GM21515 (cell line): ENCODE results near the gene VAV2.

Experiments used
- ATAC-seq: cut with Tn5 transposase; IDR thresholded peaks from one replicate; pipeline ENCODE4 v1.9.1; 2021; ENCODE audit not compliant: unreplicated experiment

The VAV2 gene

DNA sequence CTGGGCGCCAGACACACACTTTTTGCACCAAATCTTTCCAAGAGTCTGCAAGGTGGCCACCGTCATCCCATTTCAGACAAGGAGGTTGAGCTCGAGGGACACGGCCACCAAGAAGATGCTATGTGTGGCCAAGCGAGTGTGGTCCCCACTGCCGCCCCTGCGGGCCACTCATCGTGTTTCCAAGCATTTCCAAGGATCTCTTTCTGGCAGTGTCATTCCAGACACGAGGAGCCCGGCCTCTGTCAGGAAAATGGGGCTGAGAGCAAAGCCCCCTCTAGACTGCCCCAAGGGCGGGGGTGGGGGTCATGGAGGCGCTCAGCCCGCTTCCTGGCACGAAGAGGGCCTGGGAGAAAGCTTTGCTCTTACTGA lies 10.6 kb downstream of the VAV2 start:
- ATAC-seq = no peak

DNA sequence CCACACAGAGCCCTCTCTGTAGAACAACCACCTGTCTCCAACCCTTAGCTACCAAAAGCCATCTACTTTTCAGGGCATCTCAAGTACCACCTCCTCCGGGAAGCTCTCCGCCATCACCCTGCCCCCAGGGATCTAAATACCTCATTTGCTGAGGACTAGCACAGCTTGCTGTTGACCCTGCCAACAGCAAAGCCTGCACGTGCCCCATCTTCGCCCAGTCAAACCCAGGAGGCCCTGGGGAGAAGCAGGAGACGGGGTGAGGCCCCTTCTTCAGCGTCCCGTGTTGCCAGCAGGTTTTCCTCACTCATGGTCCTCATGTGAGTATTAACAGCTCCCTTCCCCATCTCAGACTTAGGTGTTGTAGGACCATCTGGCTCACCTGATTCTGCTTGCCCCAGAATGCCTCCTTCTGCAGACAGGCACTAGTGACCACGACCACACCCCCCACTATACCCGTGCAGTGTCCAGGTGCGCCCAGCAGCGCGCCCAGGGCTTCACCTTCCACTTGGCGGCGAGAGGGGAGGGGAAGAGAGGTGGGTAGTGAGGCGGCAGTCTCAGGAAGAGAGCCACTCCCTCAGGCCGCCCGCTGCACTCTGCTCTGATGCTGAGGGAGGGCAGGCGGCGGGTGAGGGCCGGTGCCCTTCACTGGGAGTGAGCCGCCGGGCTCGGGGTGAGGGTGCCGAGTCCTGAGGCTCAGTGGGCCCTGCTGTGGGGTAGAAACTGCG lies 11.1 kb downstream of the VAV2 start:
- ATAC-seq = no peak

DNA sequence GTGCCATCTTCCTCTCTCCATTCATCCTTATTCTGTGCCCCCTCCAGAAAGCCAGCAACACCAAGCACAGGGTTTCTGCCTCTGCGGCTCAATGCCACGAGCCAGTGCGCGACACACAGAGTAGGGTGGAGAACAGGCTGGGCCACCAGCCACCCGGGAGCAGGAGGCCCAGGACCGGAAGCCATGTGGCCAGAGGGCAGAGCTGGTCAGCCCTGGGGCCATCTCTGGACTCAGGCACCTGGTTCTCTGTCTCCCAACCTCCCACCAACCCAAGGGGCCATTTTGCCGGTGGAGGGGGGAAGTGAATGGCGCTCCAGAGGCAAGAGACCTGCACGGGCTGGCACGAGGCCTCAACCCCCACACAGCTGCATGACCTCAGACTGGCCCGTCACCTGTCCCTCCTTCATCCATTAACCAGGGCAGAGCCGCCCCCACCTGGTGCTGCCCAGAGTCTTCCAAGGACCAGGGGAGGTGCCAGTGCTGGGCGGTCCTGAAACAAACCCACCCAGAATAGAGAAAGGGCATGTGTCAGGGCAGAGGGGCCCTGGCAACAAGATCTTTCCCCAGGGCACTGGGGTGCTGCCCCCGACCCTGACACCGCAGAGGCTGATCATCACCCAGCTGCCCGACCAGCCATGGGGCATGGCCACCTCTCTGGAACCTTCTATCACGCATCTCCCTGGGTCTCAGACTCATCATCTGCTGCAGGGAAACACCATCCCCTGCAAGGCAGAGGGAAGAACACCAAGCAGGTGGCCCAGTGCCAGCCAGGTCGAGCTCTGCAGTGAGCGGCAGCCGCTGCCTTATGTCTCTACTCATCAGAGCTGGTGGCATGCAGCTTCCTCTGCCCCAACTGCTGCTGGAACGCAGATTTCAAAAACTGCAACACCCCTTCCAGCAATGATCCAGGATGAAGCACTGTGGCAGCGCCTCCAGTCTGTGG lies 11.9 kb downstream of the VAV2 start:
- ATAC-seq = no peak

DNA sequence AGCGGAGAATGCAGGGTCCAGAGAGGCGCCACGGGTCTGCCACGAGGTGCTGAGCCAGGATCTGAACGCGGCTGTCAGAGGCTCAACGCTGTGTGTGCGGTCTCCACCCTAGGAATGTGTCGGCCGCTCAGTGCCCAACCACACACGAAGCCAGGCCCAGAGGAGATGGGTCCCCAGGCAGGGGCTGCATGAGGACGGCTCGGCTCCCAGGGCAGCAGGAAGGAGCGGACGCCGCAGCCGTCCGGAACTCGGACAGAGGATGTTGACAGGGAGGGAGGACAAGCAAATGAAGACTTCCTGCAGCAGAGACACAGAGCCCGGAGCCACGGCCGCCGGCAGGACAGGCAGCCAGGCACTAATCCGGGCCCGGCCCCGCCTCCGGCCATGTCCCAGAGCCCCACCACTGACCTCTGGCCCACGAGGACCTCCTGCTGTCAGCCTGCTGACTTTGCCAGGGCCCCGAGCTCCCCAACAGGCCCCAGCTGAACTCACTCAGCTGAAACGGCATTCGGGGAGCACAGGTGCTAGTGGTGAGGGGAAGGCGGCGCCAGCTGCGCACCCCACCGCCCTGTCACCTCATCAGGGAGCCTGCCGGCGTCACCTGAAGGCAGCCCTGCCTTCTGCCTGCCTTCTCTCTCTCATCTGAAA lies 12.7 kb downstream of the VAV2 start:
- ATAC-seq = no peak

DNA sequence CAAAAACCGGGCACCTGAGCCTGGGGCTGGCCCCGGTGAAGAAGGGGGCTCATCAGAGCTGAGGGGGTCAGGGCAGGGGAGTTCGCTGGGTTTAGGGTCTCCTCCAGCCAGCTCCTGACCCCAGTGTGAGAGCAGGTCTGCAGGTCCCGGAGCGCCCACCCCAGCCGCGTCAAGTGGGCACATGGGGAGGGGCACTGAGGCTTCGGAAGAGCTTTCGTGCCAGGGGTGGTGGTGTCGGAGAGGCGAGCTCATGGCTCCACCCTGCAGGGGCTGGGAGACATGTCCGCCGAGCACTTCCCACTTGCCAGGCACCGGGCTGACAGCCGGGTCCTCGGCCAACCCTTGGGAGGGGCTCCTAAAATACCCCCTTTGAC lies 13.2 kb downstream of the VAV2 start:
- ATAC-seq = no peak

DNA sequence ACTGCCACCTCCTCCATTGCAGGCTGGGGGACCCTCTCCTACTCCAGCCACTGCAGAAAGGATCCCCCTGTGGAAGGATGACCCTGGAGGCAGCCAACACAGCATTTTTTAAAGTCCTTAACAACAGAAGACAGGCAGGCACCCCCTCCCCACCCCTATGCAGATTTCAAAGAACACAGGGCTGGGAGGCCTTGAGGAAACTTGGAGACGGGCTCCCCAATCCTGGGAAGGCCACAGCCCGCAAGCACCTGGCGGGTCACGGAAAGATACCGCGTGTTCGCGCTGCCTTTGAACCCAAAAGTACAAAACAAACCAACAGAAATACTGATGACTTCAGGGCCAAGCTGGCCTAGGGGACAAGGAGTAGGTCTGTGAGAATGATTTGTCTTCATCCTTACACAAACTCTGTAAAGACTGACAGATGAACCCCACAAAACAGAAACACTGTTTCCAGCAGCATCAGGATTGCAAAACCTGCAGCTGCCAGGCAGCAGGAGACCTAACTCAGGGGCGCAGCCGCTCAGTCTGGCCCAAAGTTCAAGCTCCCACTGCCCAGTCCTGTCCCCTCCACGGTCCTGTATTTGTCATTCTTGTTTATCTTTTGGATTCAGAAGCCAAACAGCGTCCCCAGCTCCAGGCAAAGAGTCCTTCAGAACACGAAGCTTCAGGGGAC lies 13.8 kb downstream of the VAV2 start:
- ATAC-seq = no peak

DNA sequence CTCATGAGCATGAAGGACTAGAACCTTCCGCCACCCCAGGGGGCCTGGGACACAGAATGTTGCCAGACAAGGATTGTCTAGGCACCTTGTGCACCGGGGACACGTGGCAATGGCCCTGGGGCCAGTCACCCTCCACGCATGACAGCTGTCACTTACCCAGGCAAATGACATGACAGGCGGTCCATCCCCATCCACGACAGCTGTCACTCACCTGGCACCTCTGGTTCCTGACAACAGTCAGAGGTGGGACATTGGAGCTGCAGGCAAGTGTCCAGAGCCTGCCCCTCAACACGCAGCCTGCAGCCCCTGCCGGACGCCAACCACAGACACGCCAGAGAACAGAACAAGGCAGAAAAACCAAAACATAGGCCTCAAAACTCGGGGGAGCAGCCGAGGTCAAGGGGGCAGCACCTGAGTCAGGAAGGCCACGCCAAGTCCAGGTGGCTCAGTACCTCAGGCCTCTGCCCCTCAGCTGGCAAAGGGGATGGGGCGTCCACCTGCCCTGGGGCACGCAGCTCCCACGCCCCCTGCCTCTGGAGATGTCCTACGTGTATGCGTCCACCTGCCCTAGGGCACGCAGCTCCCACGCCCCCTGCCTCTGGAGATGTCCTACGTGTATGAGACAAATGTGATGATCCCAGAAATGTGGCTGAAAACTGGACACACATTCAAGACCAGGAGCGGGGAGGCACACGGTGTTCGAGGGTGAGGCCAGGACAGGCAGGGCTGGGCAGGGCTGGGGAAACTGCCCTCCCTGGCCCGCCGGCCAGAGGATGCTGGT lies 14.5 kb downstream of the VAV2 start:
- no peak for ATAC-seq

DNA sequence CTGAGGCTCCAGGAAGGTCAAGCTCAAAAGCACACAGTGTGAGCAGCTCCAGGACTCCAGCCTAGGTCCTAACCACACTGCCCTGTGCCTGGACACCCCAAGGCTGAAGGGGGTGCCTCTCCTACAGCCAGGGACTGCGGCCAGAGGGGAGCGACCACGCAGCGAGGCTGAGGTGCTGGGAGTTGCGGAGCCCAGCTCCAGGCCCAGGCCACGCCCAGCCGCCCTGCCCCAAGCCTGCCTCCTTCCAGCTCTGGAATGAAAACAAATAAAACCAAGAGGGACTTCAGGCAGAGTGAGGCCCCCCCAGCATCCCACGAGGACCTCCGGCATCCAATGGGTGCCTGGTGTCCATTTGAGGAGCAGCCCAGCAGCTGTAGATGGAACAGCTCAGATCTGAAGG lies 15.2 kb downstream of the VAV2 start:
- no peak for ATAC-seq

DNA sequence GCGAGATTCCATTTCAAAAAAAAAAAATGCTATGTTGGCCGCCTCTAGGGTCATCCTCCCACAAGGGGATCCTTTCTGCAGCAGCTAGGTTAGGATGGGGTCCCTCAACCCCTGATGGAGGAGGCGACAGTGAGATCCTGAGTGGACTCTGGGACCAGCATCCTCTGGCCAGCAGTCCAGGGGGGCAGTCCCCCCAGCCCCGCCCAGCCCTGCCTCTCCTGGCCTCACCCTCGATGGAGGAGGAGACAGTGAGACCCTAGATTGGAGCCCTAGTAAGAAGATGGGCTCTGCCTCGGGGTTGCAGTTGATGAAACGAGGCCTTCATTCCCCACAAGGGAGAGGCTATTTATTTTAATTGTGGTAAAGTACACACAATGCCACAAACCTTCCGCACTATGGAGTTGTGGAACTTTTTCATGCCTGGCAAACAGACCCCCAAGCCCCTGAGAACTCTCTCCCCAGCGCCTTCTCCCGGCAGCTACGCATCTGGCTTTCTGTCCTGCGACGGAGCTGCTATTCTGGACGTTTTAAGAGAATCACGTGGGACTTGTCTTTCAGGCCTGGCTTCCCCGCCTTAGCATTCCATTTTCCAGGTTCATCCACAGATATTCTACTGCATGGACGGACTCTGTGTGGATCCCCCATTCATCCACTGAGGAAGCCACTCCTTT lies 15.8 kb downstream of the VAV2 start:
- no peak for ATAC-seq

DNA sequence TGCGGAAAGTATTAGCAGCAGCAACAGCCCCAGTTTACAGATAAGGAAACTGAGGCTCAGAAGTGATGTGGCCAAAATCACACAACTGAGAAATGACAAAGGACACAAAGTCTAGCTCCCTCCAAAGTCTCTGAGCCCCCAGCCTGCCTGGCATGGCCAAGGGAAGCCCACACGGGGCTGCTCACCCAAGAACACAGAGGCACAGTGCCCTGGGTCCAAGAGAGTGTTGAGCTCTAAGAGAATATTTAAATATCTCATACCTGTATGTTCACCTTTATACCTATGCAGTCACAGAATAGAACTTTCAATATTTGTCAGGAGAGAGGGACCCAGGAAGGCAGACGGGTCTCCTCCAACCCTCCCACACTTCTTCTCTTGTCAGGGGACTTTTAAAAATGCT lies 16.6 kb downstream of the VAV2 start:
- ATAC-seq = no peak

DNA sequence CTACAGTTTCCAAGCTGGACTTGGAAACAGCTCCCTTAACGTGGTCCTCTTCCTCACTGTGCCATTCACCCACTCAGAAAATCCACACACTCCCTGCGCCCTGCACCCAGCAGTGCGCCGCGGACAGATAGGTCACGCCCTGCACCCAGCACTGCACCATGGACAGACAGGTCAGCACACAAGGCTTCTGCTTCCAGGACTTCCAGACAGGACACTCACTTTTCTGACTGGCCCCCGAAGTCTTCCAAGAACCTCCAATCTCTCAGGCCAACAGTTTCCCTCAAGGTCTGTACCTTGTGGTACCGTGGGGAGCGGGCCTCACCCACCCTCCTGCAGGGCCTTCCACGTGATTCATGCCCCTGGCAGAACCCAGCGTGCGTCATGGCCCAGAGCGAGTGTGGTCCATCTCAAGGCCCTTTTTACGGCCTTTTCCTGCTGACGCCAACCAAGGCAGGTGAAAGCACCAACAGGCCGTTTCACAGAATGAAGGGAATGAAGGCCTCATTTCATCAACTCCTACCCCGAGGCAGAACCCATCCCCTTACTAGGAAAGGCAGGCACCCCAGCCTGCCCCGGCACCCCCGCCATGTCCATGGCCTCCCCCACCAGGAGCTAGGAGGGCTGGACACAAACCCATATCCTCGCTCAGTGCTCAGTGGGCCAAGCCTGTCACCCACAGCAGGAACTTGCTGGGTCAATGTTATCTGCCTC lies 17.3 kb downstream of the VAV2 start:
- no peak for ATAC-seq

DNA sequence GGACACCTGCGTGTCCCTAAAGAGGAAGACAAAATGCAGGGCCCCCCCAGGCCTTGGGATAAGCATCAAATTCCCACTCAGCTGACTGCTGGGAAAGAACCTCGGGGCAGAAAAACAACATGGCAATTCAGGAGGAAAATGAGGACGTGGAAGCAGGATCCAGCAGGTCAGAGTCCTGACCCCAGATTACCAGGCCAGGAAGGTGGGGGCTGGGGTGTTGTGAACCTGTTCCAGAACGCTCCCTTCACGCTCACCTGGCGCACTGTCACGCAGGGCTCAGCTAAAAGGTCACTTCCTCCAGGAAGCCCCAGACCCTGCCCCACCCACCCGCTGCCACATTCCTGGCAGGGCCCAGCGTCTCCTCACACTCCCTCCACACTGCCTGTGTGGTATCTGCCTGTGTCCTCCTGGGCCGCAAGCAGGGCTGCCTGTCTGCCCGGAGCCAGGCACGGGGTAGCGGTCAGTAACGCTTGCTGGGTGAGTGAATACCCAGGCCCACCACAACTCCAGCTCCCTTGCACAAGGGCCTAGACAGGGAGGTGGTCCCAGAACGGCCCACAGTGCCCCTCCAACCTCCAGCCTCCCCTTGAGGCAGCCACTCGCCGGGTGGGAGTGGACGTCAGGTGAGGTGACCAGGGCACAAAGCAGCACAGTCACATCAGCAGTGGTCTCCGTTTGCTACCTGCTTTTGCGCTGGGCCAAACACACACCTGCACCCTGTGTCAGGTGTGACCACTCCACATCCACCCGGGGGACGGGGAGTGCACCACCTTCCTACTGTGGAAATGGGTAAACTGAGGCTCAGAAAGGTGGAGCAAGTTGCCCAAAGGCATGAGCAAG lies 18.1 kb downstream of the VAV2 start:
- no peak for ATAC-seq

DNA sequence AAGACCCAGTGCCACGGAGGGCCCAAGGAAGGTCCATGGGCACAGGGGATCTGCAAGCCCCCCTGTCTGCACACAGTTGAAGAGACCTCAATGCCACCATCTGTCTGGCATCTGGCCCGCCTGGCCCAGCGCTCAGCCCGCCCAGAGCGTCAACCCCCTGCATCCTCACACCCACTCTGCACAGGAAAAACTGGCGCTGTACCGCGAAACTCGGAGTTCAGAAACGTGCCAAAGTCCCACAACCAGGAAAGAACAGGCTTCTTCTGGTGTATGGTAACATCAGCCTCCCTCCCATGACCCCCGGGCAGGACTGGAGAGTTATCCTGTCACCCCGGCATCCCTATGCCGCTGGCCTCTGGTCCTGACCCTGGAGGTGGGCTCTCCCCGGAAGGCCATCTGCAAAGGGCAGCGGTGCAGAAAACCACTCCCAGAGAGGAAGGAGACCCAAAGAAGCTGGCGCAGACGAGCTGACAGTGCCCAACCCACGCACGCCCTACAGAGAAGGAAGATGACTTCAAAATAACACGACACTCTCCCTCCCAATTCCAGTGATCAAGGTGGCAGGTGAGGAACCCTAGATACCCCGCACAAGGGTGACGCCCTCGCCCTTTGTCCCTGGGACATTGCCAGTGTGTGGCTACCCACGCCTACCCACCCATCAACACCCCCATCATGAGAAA lies 18.9 kb downstream of the VAV2 start:
- no peak for ATAC-seq

DNA sequence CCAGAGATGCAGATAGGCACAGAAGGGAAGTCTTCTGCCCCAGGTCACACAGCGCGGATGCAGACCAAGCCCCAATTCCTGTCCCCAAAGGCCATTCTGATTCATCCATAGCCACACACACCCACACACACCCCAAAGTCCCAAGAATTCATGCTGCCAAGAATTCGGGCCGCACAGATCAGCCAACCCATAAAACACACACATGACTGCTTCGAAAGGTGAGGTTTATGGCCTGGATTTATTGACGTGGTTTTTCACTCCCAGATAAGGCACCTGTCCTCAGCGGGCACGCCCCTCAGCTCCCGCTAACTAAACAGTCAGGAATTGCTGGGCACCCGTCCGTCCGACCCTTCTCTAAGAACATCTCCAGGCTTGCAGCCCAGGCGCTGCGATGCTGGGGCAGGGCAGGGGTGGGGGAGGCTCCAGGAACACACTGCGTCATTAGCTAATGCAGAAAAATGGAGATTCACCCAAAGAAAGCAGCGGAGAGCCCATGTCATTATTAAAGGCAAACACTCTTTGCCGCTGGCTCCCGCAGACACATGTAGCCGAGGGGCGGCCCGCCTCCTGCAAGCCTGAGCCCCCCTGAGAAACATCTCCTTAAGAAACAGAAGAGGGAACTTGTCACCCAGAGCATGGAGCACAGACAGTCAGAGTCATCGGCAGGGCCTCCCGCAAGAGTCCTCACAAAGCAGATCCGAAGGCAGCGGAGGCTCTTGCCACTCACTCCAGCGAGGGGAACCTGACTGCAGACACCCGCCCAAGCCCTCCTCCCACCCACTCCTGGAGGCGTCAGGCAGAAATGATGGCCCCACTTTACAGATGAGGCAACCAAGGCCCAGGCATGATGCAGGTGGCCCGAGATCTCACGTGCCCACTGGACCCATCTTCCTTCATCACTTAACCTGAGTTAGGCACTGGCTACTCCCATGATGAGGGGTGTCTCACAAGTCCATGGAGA lies 19.9 kb downstream of the VAV2 start:
- no peak for ATAC-seq

DNA sequence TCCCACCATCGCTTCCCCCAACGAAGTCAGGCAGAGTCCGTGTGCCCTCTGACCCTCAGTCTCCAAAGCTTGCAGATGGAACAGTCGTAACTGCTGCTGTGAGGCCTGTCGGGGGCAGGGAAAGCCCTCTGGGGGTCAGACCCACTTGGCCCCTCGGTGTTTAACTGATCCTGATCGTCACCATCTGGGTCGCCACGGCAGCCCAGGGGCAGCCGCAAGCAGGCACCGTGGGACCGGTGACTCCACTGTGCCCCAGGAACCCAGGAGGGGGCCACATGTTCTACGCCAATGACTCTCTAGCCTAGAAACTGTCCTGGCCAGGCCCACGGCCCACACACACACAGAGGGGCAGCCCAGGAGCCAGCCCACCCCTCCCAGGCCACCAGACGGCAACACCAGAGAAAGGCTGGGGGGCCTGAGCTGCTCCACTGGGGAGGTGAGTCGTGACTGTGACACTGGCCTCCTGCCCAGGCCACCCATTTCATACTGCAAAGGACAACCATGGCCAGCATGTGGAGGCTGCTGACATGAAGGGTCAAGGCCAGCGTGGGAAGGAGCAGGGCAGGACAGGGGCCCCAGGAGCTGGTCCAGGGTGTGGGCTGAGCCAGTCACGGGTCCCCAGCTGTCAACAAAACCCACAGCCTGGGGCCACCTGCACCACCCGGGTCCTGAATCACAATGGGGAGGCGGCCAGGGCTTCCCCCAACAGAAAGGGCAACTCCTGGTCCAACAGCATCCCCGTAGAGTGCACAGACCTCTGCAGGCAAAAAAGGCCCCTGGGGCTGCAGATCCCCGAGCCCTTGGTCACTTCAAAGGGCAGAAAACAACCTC lies 20.8 kb downstream of the VAV2 start:
- no peak for ATAC-seq

DNA sequence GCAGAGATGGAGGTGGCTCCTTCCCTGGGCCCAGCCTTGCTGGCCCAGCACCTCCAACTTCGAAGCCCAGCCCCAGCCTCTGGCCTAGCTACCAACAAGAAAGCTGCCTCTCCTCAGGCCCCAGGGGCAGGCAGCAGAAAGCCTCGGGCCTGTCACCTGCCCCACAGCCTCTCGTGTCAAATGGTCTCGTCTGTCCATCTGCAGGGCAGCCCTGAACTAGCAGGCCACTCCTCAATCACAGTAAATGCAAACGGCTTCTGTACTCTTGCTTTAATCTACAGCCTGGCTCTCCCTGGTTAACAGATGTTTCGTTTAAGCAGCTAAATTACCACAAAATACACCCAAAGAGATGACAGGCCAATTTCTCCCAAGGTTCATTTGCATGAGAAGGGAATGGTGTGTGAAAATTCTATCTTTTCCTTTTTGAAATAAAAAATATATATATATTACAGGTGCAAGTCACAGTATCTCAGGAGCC lies 21.5 kb downstream of the VAV2 start:
- no peak for ATAC-seq
